Neuron (in vitro differentiated cells): Measurements from ENCODE around the gene TYK2.
A peak's percentile ranks its signal among the peaks of the same experiment; 100 is the strongest.

Source experiments
- H2AFZ ChIP-seq: one replicate; pipeline ENCODE4 v1.6.1; 2013; ENCODE audit warnings: low read depth, mild to moderate bottlenecking, inconsistent platforms, low read length, moderate library complexity
- H3K27me3 ChIP-seq: one replicate; pipeline ENCODE4 v1.6.1; 2013; ENCODE audit warnings: low read length; ENCODE audit not compliant: insufficient read depth
- H3K36me3 ChIP-seq: one replicate; pipeline ENCODE4 v1.6.1; 2013; ENCODE audit warnings: low read length; ENCODE audit not compliant: insufficient read depth
- H3K4me1 ChIP-seq: one replicate; pipeline ENCODE4 v1.6.1; 2013; ENCODE audit warnings: low read length; ENCODE audit not compliant: insufficient read depth
- H3K4me3 ChIP-seq: 2 replicates; pipeline ENCODE4 v1.5.1; 2013; ENCODE audit warnings: mild to moderate bottlenecking, low read length, moderate library complexity
- H3K9me3 ChIP-seq: one replicate; pipeline ENCODE4 v1.6.1; 2013; ENCODE audit warnings: low read length

The TYK2 gene

GRCh38 chr19:10332965-10333757 is 47.2 kb downstream of the TYK2 start, which contains the start of gene RAVER1:
RAVER1 (minus strand) TSS chr19:10333529; CDS start chr19:10333507, 22 bp downstream.
- Histone ChIP-seq H2AFZ (peak within 1 kb of the TSS; percentile 20), H3K4me1 (peaks cover 12% of the 10 kb centered on the region), H3K4me3 (peak within 1 kb of the TSS; percentile 79), H3K36me3 (peaks cover 26% of the 10 kb centered on the region), H3K27me3 (no peaks in the 10 kb centered on the region), H3K9me3 (no peaks in the 10 kb centered on the region)

- Histone ChIP-seq H3K36me3 (peaks cover 34% of the 10 kb centered on the region), H3K4me3 (peak overlapping the region; percentile 79), H3K4me1 (peaks cover 12% of the 10 kb centered on the region), H3K9me3 (no peaks in the 10 kb centered on the region), H3K27me3 (no peaks in the 10 kb centered on the region), H2AFZ (peak overlapping the region; percentile 20)
Measured at GRCh38 chr19:10332158-10332964, 48.0 kb downstream of the TYK2 start.

GRCh38 chr19:10329555-10329954 is 50.8 kb downstream of the TYK2 start:
- H2AFZ ChIP-seq: no peak overlapping the region
- H3K4me3 ChIP-seq: no peak overlapping the region
- peaks cover 57% of the 10 kb centered on the region for H3K36me3 ChIP-seq
- peaks cover 12% of the 10 kb centered on the region for H3K4me1 ChIP-seq
- no peaks in the 10 kb centered on the region for H3K27me3 ChIP-seq
- H3K9me3 ChIP-seq: no peaks in the 10 kb centered on the region

GRCh38 chr19:10328558-10329429 is 51.6 kb downstream of the TYK2 start:
- Histone ChIP-seq H2AFZ (no peak overlapping the region), H3K27me3 (no peaks in the 10 kb centered on the region), H3K36me3 (peaks cover 64% of the 10 kb centered on the region), H3K4me1 (peaks cover 8% of the 10 kb centered on the region), H3K9me3 (no peaks in the 10 kb centered on the region), H3K4me3 (no peak overlapping the region)

- no peaks in the 10 kb centered on the region for H3K9me3 ChIP-seq
- no peak overlapping the region for H2AFZ ChIP-seq
- no peak overlapping the region for H3K4me3 ChIP-seq
- no peaks in the 10 kb centered on the region for H3K27me3 ChIP-seq
- H3K4me1 ChIP-seq: peaks cover 6% of the 10 kb centered on the region
- H3K36me3 ChIP-seq: peaks cover 72% of the 10 kb centered on the region
Measured at GRCh38 chr19:10327793-10328192, 52.6 kb downstream of the TYK2 start.

- H3K36me3 ChIP-seq: peaks cover 90% of the 10 kb centered on the region
Measured at GRCh38 chr19:10325732-10326131, 54.6 kb downstream of the TYK2 start.

GRCh38 chr19:10321874-10322835 is 58.2 kb downstream of the TYK2 start:
- H3K4me3 ChIP-seq: no peak overlapping the region
- no peaks in the 10 kb centered on the region for H3K4me1 ChIP-seq
- no peaks in the 10 kb centered on the region for H3K27me3 ChIP-seq
- H3K9me3 ChIP-seq: no peaks in the 10 kb centered on the region
- H3K36me3 ChIP-seq: peaks cover 84% of the 10 kb centered on the region
- no peak overlapping the region for H2AFZ ChIP-seq

More at GRCh38 chr19:10325732-10326131, 54.6 kb downstream of the TYK2 start:
- H3K9me3 ChIP-seq: no peaks in the 10 kb centered on the region
- no peaks in the 10 kb centered on the region for H3K27me3 ChIP-seq
- no peak overlapping the region for H2AFZ ChIP-seq
- H3K4me1 ChIP-seq: no peaks in the 10 kb centered on the region
- H3K4me3 ChIP-seq: no peak overlapping the region

- H3K36me3 ChIP-seq: peaks cover 84% of the 10 kb centered on the region
- no peak overlapping the region for H3K4me3 ChIP-seq
- H3K9me3 ChIP-seq: no peaks in the 10 kb centered on the region
- H3K27me3 ChIP-seq: no peaks in the 10 kb centered on the region
- H3K4me1 ChIP-seq: no peaks in the 10 kb centered on the region
- no peak overlapping the region for H2AFZ ChIP-seq
Measured at GRCh38 chr19:10321417-10321797, 59.0 kb downstream of the TYK2 start.

GRCh38 chr19:10320602-10321416 is 59.6 kb downstream of the TYK2 start:
- Histone ChIP-seq H2AFZ (no peak overlapping the region), H3K4me1 (no peaks in the 10 kb centered on the region), H3K4me3 (no peak overlapping the region), H3K9me3 (no peaks in the 10 kb centered on the region), H3K27me3 (no peaks in the 10 kb centered on the region), H3K36me3 (peaks cover 81% of the 10 kb centered on the region)

- H3K4me1 ChIP-seq: peaks cover 10% of the 10 kb centered on the region
- H3K4me3 ChIP-seq: no peak overlapping the region
- peaks cover 66% of the 10 kb centered on the region for H3K36me3 ChIP-seq
Measured at GRCh38 chr19:10318807-10319682, 61.3 kb downstream of the TYK2 start.

More at GRCh38 chr19:10318807-10319682, 61.3 kb downstream of the TYK2 start:
- H3K27me3 ChIP-seq: no peaks in the 10 kb centered on the region
- no peaks in the 10 kb centered on the region for H3K9me3 ChIP-seq
- H2AFZ ChIP-seq: no peak overlapping the region
